Measurements from ENCODE around the gene PFDN6. TPM values are rescaled to one million over a fixed set of nuclear protein-coding genes. Genes with fewer than 3 reads are reported as not detected.

Gene PFDN6
- total and polyA plus RNA-seq, 9 of the 15 experiments (the other 6 are each of a cell fraction or from before 2014, with no cell fraction given), result 6.8 to 475 (median 216) TPM

GRCh38 chr6:33299237-33299944 lies 10.0 kb downstream of the PFDN6 start (continued):
- TF ChIP-seq RNF219 (CRISPR knock-in tag; IDR thresholded peaks at IDR 0.05) (no peak), HDAC3 (IDR thresholded peaks at IDR 0.05; ENCODE audit: borderline replicate concordance, partially characterized antibody) (peak; percentile 90), ZNF41 (CRISPR knock-in tag; conservative IDR thresholded peaks at IDR 0.05) (no peak), PREB (CRISPR knock-in tag; IDR thresholded peaks at IDR 0.05) (no peak), CREB3L1 (IDR thresholded peaks at IDR 0.05; ENCODE audit: borderline replicate concordance, low read depth) (peak; percentile 56; the same call in 1 of the 2 replicates), ZNF780A (CRISPR knock-in tag; IDR thresholded peaks at IDR 0.05) (peak; percentile 78; the same call in 1 of the 2 replicates), ZNF217 (CRISPR knock-in tag; IDR thresholded peaks at IDR 0.05) (no peak), ZNF436 (CRISPR knock-in tag; IDR thresholded peaks at IDR 0.05) (0 out of 2 replicates have a peak, but pooled peaks have one; percentile 7), ZNF165 (CRISPR knock-in tag; IDR thresholded peaks at IDR 0.05; ENCODE audit: borderline replicate concordance) (no peak), RBM14 (IDR thresholded peaks at IDR 0.05; ENCODE audit: borderline replicate concordance, insufficient read depth, low read depth, low read length) (0 out of 2 replicates have a peak, but pooled peaks have one; percentile 38), PRPF4 (IDR thresholded peaks at IDR 0.05; ENCODE audit: insufficient read depth, low read depth, low read length, poor library complexity, severe bottlenecking) (no peak), GATA2 (CRISPR knock-in tag; IDR thresholded peaks at IDR 0.05) (no peak), ZNF785 (CRISPR knock-in tag; IDR thresholded peaks at IDR 0.05) (no peak), L3MBTL2 (IDR thresholded peaks at IDR 0.05) (peak; percentile 86; the same call in 1 of the 2 replicates), SIRT6 (IDR thresholded peaks at IDR 0.05; ENCODE audit: low read depth, low read length) (no peak), THAP7 (CRISPR knock-in tag; IDR thresholded peaks at IDR 0.05) (0 out of 2 replicates have a peak, but pooled peaks have one; percentile 22), MTA1 (IDR thresholded peaks at IDR 0.05; ENCODE audit: borderline replicate concordance) (no peak; the same call in 1 of the 2 replicates), SRSF7 (optimal IDR thresholded peaks at IDR 0.05; ENCODE audit: low read depth, low read length) (no peak), SRSF3 (IDR thresholded peaks at IDR 0.05; ENCODE audit: insufficient read depth, low read length) (no peak), MXD1 (CRISPR knock-in tag; IDR thresholded peaks at IDR 0.05; ENCODE audit: borderline replicate concordance, poor library complexity, severe bottlenecking) (no peak), GTF2E2 (tag; IDR thresholded peaks at IDR 0.05) (no peak; the same call in 1 of the 2 replicates)

All from K562 (cell line).